ENCODE data around the gene KCNQ5. TPM values are rescaled to one million over a fixed set of nuclear protein-coding genes. Genes with fewer than 3 reads are reported as not detected.

Gene KCNQ5
- total and polyA plus RNA-seq, 2 of the 8 experiments (the other 6 are each of a cell fraction or from before 2014, with no cell fraction given), result 0.83 to 1.2 TPM

GRCh38 chr6:73024598-73024997 is 402.7 kb downstream of the KCNQ5 start (continued):
- TF ChIP-seq CHD7 (IDR thresholded peaks at IDR 0.05; ENCODE audit: insufficient replicate concordance, low read length) (no peak), CHD2 (IDR thresholded peaks at IDR 0.05; ENCODE audit: low read length) (no peak), SP2 (IDR thresholded peaks at IDR 0.05; ENCODE audit: low read length) (no peak), NANOG (IDR thresholded peaks at IDR 0.05; ENCODE audit: insufficient read depth, low read depth, low read length, poor library complexity, severe bottlenecking) (no peak), SUZ12 (IDR thresholded peaks at IDR 0.05; ENCODE audit: low read length) (no peak), SP4 (IDR thresholded peaks at IDR 0.05; ENCODE audit: low read length) (no peak), SRF (IDR thresholded peaks at IDR 0.05; ENCODE audit: low read depth, low read length) (no peak), POLR2A (IDR thresholded peaks at IDR 0.05; ENCODE audit: control extremely low read depth in 1 of 2, low read depth in 2 of 2, low read length in 2 of 2) (no peak)

Data from H1 (cell line).